Erythroblast (primary cell): ENCODE measurements around the gene PDE10A.

Experiments used
- GATA1 ChIP-seq: IDR thresholded peaks from 2 replicates; pipeline ENCODE4 v1.6.1; 2011; ENCODE audit warnings: low read depth, mild to moderate bottlenecking, control low read depth, low read length, moderate library complexity
- POLR2A ChIP-seq: IDR thresholded peaks from 2 replicates; pipeline ENCODE4 v1.6.1; 2011; ENCODE audit warnings: mild to moderate bottlenecking, low read length

DNA sequence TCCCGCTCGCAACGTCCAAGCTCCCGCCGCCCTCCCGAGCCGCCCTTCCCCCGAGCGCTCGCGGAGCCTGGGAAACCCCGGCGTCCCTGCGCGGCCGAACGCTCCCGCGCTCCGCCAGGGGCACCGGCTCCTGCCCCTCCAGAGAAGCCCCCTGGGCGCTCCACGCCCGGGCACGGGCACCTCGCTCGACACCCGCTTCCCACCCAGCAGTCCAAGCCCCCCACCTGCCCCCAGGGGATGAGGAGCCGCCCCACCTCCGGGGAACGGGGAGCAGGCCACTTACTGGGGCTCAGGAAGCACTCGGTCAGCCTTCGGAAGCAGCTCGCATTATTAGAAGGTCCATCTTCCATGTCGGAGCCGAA lies 1.4 kb downstream of the PDE10A start:
- TF ChIP-seq POLR2A (no peak), GATA1 (no peak)
